Right renal cortex interstitium (tissue), 3 donors: Measurements from ENCODE around the gene SKI. TPM values are rescaled to one million over a fixed set of nuclear protein-coding genes. Genes with fewer than 3 reads are reported as not detected.
A peak's percentile ranks its signal among the peaks of the same experiment; 100 is the strongest.

Experiments used
- DNase-seq, 3 donors: peaks; one replicate each; pipeline ENCODE4 v3.0.0-alpha.2; 2013; ENCODE audit warnings: low read depth in 3 of 3, low spot score in 2 of 3
- polyA plus RNA-seq, 3 donors: library from polyadenylated mRNA; unstranded; fragments of 120-200 nt; gene quantifications; one replicate each; pipeline ENCODE4 v1.2.1, GENCODE V29; 2013; ENCODE audit not compliant: insufficient read length in 3 of 3

SKI gene
- polyA plus RNA-seq, 3 donors: 40.8 to 46.7 (median 45.3) TPM

- DNase-seq: no peak
Observed at GRCh38 chr1:2208309-2209239, 19.5 kb upstream of the SKI start.

DNA sequence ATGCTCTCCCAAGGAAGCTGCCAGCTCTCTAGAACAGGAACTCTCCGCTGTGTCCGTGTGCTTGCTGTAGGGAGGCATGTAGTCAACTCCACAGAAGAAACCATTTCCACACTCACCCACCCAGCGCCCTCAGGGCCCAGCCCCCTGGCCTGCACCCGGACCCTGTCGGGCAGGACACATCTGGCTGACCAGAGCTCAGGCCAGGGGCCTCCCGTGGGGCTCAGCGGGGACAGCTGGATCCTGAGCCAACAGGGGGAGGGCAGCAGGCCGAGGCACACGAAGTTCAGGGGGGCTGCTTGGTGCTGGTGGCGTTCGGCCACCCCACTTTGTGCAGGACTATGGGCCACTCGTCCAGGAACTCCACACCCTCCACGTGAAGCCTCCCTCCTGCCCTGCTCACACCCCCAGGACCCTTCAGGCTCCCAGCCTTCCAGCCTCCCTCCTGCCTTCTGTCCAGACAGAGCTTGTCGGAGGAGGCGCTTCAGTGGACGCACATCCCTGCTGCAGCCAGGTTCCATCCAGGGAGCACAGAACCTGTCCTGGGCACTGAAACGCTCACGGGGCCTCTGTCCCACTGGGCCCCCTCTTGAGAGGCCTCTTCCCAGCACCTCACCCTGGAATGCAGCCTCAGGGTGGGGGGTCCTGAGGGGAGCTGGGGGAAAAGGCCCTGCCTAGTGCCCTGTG lies 18.6 kb upstream of the SKI start:
- DNase-seq: no peak

GRCh38 chr1:2210084-2210653 lies 17.9 kb upstream of the SKI start:
- no peak for DNase-seq

DNA sequence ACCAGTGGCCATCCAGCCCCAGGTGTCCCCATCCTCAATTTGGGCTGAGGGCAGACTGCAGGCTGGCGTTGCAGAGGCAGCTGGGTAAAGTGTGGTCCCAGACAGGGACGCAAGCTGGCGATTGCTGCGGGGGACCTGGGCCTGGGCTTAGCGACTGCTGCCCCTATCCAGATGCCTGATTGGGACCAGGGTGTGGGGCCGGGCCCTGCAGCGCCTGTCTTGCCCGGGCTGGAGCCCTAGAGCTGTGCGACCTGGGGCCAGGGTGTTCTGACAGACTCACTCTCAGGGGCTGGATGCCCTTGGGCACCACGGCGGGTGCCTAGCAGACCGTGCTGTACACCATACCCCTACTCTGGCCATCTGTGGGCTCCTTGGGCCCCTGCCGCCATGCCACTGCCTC lies 17.3 kb upstream of the SKI start:
- DNase-seq: no peak

GRCh38 chr1:2212274-2212531 lies 15.9 kb upstream of the SKI start:
- DNase-seq: no peak

DNA sequence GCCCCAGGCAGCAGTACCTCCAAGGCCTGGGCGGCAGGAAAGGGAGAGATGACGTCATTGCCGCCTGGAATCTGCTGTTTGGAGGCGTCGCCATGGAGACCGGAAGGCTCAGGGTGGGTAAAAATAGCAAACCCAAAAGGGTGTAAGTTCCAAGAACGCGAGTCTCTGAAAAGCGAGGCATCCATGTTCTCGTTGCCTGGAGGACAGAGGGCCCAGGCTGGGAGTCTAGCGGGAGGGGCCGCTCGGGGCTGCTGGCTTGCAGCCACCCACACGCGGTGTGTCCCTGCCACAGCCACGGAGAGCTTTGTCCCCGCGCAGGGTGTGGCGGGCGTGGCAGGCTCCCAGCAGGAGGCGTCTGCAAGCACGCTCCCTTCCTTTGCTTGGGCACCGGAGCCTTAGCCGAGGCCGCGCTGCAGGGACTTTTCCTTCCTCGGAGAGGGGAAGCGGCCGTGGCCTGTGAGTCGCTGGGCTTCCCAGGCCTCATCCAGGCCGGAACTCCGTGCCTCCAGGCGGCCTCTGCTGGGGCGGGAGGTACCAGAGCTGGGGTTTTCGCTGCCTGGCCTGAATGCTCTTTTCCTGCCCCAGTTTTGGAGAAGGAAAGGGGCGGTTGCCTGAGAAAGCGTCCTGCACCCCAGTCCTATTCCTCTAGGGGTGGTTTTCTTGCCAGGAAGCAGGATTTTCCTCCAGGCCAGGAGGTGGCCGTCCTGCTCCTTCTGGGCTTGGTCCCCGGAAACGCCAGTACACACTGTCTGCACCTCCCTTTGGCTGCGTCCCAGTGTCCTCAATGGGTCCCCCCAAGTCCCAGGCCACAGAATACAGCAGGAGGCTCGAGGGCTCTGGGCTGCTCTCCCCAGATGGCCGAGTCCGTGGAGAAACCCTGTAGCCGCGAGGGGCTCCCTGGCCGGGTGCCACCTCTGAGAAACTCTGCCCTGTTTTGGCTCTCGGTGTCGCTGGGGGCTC lies 15.3 kb upstream of the SKI start:
- DNase-seq: peak in 2 of 3 donors; percentile 93

GRCh38 chr1:2213576-2214505 lies 14.3 kb upstream of the SKI start:
- DNase-seq: no peak

- DNase-seq: no peak
Observed at GRCh38 chr1:2214541-2215241, 13.4 kb upstream of the SKI start.

- DNase-seq: no peak
Observed at GRCh38 chr1:2215329-2215728, 12.8 kb upstream of the SKI start.

DNA sequence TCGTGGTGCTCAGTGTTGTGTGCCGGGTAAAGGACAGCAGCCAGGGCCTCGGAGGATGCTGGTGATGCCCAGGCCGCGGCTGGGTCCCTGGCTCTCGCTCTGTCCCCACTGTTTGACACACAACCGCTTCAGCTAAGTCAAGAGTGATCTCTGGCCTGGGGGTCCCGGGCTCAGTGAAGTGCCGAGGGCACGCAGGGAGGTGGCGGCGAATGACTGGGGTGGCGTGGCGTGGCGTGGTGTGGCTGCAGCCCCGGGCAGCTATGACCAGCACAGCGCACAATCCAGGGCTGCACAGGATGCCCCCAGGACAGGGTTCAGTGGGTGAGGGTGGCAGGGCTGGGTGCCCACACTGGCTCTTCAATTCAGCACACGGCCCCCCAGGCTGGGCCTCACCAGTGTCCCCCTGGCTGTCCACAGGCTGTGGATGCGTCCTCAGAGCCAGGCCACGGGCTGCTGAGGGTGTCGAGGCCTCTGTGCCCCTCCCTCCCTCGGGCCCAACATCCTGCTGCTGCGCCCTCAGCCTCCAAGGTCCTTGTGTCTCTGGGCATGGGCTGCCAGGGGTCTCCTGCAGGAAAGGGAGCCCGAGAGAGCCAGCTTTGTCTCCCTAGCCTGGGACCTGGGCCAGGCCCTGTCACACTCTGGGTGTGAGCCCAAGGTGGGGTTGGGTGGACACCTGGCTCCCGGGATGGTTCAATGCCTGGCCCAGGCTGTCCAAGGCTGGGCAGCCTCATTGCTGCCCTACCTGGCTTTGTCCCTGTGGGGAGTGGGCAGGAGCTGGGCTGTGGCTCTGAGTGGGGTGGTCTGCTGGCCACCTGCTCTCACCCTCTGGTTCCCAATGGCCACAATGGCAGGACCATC lies 12.0 kb upstream of the SKI start:
- DNase-seq: no peak

GRCh38 chr1:2216767-2217058 lies 11.4 kb upstream of the SKI start:
- DNase-seq: no peak

- DNase-seq: no peak
Observed at GRCh38 chr1:2221271-2221670, 6.8 kb upstream of the SKI start.

GRCh38 chr1:2224170-2224584 lies 3.9 kb upstream of the SKI start:
- no peak for DNase-seq

- DNase-seq: no peak
Observed at GRCh38 chr1:2224631-2225428, 3.3 kb upstream of the SKI start.

DNA sequence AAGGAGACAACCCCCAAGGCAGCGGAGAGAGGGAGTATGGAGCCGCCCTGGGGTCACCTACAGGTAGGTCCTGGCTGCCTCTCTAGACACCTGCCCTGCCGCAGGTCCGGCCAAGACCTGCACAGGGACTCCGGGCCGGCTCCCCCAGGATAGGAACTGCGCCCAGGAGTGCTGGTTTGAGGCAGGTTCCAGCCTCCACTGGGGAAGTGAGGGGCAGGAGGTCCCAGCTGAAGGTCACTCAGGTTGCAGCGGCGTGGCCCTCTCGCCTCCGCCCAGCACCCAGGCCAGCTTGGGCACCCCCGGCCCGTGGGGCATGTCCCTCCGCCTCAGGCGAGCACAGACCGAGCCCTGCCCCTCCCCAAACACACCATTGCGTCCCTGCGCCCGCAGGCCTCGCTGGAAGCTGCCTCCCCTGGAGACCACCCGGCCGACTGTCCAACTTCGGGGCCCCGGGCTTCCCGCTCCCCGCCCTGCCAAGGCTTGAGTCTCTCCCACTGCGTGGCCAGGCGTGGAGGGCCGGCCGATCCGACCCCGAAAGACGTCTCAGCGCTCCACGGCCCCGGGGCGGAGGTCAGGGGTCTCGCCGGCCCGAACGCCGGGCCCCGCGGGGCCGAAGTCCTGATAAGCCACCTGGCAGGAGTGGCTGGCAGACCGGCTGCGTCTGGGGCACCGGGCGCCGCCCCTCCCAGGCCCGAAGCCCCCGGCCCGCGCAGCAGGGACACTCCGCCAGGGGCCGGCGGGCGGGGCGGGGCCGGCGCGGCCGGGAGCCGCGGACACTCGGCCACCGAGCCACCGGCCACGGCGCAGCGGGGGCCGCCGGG lies 1.4 kb upstream of the SKI start:
- no peak for DNase-seq

DNA sequence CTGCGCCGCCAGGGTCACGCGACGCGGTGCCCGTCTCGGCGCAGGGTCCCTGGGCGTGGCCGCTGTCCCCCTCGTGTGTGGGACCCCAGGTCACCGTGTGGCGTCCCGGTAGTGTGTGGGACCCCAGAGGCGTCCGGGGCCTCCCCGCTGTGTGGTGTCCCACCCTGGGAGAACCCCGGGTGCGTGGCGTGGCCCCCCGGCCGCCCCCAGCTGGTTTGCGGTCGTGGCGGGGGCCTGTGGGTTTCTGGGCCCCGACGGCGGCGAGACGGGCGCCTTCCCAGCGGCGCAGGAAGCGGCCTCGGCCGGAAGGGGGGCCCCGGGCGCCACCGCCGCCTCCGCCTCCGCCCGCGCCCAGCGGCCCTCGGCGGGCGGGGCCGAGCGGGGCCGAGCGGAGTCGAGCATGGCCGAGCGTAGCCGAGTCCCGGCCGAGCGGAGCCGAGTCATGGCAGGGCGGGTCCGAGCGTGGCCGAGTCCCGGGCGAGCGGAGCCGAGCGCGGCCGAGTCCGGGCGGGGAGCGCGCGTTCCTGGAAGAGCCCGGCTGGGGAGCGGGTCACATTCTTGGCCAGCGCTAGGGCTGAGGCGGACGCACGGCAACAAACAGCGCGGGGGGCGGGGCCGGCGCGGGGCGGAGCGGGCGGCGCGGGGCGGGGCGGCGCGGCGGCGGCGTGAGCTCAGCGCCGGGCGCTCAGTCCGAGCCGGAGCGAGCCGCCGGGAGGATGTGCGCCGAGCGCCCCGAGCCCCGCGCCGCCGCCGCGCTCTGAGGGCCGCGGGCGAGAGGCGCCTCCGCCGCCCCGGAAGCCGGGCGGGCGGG lies 568 bp upstream of the SKI start:
- DNase-seq: peak in 2 of 3 donors; percentile 92 to 95
